ENCODE measurements around the gene TGFB1I1. TPM values are rescaled to one million over a fixed set of nuclear protein-coding genes. Genes with fewer than 3 reads are reported as not detected.

The TGFB1I1 gene
- total RNA-seq, 4 donors from 2014 or later = 16.1 to 33.7 (median 18.9) TPM

DNA sequence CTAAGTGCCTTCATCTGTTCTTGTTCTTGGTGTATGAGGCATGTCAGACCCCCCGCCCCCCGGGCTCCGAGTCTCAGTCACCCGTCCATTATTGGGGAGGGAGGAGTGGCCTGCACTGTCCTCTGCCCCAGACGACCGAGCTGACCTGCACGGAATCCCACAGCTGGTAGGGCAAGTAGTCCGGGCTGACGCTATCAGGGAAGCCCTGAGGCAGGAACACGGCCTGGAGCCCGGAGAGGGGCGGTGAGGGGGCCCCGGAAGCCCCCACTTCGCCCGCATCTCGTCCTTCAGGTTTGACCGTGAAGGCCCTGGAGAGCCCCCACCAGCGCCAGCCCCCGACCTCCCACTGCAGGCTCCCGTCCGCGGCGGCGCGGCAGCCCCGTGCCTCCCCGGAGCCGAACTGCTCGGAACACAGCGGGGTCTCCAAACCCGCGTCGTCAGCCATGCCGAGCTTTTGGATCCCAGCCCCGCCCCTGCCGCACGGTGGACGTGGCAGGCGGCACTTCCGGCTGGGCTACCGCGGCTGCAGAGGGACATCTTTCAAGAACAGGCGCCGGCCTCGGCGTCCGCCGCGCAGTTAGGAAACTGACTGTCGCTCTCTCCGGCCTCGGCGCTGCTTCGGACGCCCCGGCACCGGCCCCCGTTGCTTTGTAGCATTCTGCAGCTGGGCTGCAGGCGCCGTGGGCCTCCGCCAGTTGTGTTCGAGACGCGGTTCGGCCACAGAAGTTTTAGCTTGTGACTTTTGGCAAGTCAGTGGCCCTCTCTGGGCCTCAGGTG, 36.2 kb downstream of the TGFB1I1 start, which contains the start of gene RUSF1:
Gene RUSF1, minus strand, starts transcription at position 463 of the 777 bp plus-strand sequence. Its CDS starts 18 bp downstream, at position 445.
- peak; percentile 92 for ATAC-seq (ENCODE audit: low FRiP score)
- peak; percentile 65 for DNase-seq (ENCODE audit: low spot score)
- TF ChIP-seq, protein P1, sequence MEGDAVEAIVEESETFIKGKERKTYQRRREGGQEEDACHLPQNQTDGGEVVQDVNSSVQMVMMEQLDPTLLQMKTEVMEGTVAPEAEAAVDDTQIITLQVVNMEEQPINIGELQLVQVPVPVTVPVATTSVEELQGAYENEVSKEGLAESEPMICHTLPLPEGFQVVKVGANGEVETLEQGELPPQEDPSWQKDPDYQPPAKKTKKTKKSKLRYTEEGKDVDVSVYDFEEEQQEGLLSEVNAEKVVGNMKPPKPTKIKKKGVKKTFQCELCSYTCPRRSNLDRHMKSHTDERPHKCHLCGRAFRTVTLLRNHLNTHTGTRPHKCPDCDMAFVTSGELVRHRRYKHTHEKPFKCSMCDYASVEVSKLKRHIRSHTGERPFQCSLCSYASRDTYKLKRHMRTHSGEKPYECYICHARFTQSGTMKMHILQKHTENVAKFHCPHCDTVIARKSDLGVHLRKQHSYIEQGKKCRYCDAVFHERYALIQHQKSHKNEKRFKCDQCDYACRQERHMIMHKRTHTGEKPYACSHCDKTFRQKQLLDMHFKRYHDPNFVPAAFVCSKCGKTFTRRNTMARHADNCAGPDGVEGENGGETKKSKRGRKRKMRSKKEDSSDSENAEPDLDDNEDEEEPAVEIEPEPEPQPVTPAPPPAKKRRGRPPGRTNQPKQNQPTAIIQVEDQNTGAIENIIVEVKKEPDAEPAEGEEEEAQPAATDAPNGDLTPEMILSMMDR (IDR thresholded peaks at IDR 0.05) = no peak

DNA sequence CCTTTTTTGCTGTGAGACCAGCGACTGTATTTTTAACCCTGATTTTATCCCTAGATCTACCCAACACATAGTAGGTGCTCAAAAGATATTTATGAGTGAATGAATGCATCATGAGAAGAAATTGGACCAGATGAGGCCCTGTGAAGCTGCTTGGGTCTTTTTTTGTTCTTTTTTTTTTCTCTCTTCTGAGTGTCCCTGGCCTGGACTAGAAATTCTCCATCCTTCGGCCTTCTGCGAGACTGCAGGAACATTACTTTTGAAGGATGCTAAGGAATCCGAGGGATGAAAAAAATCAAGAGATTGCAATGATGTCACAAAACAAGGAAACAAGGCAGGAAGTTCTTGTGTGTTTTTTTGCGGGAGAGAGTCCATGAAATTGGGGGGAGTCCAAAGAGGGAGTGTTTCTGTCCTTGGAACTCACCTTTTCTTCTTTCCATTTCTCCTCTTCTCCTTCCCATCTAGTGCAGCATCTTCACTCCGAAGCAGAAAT, 36.8 kb downstream of the TGFB1I1 start:
- ATAC-seq (ENCODE audit: low FRiP score) (no peak), DNase-seq (ENCODE audit: low spot score) (no peak)
- TF ChIP-seq, protein P1 (IDR thresholded peaks at IDR 0.05) = no peak

GRCh38 chr16:31513126-31513525, 41.2 kb downstream of the TGFB1I1 start:
- DNase-seq (ENCODE audit: low spot score) (no peak), ATAC-seq (ENCODE audit: low FRiP score) (no peak)
- TF ChIP-seq, protein P1 (IDR thresholded peaks at IDR 0.05) = no peak

DNA sequence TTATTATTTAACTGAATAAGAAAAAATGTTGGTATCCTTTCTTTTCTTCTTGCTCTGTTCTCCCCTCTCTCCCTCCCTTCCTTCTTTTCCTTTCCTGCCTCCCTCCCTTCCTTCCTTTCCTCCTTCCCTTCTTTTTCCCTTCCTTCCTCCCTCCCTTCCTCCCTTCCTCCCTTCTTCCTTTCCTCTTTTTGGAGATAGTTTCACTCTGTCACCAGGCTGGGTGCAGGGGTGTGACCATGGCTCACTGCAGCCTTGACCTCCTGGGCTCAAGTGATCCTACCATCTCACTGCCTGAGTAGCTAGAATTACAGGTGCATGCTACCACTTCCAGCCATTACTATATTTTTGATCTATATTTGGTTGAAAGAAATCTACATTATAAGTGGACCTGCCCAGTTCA, 41.9 kb downstream of the TGFB1I1 start:
- ATAC-seq (ENCODE audit: low FRiP score) (no peak), DNase-seq (ENCODE audit: low spot score) (no peak)
- TF ChIP-seq, protein P1 (IDR thresholded peaks at IDR 0.05) = no peak

- no peak for DNase-seq (ENCODE audit: low spot score)
- no peak for ATAC-seq (ENCODE audit: low FRiP score)
- TF ChIP-seq, protein P1 (IDR thresholded peaks at IDR 0.05) = no peak
These were observed 45.9 kb downstream of the TGFB1I1 start for GRCh38 chr16:31517800-31518402.

DNA sequence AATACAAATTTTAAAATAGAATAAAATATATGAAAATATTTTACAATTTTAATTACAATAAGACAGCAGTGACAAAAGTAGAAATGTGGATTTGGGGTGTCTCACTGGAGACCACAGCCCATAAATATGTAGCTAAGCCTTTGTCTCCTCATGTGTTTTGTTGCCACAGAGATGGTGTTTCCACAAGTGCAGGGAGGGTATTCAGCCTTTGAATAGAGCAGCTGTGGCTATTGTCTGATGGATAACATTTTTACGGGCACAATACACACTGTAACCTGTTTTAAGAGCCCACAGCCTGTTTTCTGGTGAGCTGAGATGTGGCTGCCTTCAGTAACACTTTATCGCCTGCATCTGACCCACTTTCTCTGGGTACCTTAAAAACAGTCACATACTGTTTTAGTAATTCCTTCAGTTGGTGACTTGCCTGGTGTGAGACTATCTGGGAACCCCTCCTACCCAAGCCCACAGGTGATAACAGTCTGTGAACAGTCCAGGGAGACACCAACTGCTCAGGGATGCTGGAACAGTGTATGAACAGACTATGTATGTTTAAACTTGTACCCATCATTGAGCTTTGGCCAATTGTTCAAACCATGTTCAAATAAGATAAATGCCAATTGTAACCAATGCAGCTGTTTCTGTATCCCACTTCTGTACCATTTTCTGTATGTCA, 47.9 kb downstream of the TGFB1I1 start:
- TF ChIP-seq, protein P1 (IDR thresholded peaks at IDR 0.05) = no peak
- DNase-seq (ENCODE audit: low spot score) (no peak), ATAC-seq (ENCODE audit: low FRiP score) (no peak)
